Stromal cell of bone marrow (primary cell): Measurements from ENCODE around the gene SLC39A8.

Experiments used
- DNase-seq: peaks from one replicate; pipeline ENCODE4 v3.0.0-alpha.2; 2012; ENCODE audit warnings: low read depth

Gene SLC39A8

DNA sequence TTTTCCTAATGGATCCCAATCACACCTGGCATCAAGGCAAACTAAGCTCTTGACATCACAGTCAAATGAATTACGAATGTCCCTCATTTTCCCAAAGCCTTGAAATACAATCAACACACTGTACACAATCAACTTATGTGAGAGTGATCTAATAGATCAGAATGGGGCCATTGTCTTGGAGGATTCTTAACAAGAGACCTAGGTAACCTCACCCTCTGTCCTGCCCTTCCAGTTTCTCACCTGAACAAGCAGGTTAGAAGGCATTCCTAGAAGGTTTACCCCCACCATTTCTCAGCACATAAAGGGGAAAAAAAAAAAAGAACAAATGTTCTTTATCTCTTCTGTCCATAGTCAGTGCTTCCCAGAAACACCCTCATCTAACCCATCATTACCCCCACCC lies 6.3 kb downstream of the SLC39A8 start:
- DNase-seq: no peak

DNA sequence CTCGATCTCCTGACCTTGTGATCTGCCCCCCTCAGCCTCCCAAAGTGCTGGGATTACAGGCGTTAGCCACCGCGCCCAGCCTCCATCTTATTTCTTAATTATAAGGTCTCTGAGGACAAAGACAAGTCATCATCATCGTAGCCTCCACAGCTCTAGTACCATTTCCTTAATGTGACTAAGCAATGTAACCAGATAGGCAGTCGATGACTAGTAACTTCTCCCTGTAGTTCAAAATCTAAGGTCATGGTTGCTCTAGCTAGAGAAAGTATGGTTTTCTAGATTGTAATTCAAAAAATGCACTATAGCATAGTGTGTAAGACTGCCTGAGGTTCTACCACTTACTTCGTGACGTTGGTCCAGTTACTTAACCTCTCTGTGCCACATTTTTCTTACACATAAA lies 6.9 kb downstream of the SLC39A8 start:
- peak; percentile 6 for DNase-seq

DNA sequence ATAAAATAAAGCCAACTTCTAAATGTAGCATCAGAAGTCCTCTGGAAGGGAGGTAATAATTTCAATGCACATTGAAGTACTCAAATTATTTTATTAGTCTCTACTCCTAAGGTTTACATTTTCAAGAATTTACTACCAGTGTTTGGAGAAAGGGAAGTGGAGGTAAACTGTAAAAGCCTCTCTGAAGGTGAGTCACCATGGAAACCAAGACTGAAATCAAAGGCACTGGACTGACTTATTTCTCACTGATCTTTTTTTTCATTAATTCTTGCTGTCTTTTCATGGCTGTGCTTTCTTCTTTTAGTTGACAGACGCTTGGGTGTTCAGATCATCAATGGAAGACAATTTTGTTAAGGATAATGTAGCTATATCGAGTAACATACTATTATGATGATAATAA lies 9.7 kb downstream of the SLC39A8 start:
- DNase-seq: no peak

- DNase-seq: no peak
These were observed 10.7 kb downstream of the SLC39A8 start for GRCh38 chr4:102334624-102335023.

- DNase-seq: no peak
These were observed 11.5 kb downstream of the SLC39A8 start for GRCh38 chr4:102333787-102334186.

- DNase-seq: no peak
These were observed 17.2 kb downstream of the SLC39A8 start for GRCh38 chr4:102328045-102328444.

GRCh38 chr4:102326951-102327350 lies 18.3 kb downstream of the SLC39A8 start:
- no peak for DNase-seq

- peak; percentile 2 for DNase-seq
These were observed 20.6 kb downstream of the SLC39A8 start for GRCh38 chr4:102324730-102325129.

DNA sequence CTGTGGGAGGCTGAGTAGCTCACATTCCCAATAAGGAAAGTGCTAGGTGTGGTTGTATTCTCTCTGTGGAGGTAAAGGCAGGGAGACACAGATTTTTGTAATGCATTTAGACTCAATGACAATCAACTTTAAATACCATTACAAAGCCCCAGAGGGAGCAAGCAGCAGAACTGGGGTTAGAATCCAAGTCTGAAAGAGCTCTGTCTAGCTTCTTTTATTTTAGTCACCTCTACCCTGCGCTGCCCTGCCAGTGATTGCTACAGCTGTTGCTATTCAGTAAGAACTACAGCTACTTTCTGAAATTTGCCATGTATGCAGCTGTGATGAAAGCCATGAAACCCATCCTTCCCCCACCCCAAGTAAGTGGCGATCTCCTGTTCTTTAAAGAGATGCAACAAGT lies 22.5 kb downstream of the SLC39A8 start:
- DNase-seq: no peak

DNA sequence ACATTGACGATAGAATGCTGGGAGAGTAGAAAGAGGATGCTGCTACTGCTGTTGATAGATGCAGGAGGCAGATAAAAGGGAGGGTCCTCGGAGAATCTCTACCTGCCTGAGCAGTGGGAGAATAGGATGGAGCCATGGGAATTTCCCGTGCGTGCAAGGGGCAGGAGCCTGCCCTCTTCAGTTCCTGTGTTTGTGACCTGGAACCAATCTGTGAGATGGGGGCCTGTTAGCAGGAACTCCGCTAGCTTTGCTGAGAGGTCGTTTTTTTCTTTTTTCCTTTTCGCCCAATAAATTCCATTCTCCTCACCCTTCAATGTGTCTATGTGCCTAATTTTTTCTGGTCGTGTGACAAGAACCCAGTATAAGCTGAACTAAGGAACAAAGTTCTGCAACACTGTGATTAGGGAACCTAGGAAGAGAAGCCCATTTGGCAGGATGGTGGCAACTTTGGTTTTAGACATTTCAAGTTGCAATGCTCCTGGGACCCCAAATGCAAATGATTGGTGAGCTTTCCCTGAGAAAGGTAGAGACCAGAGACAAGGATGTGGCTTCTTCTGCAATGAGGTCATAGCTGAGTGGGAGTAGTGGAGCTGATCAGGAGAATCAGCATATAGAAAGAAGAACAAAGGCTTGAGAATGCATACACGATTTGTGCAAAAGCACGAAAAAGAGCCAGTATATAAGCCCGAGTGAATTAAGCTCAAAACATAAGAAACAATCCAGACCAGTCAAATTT lies 23.9 kb downstream of the SLC39A8 start:
- DNase-seq: no peak

DNA sequence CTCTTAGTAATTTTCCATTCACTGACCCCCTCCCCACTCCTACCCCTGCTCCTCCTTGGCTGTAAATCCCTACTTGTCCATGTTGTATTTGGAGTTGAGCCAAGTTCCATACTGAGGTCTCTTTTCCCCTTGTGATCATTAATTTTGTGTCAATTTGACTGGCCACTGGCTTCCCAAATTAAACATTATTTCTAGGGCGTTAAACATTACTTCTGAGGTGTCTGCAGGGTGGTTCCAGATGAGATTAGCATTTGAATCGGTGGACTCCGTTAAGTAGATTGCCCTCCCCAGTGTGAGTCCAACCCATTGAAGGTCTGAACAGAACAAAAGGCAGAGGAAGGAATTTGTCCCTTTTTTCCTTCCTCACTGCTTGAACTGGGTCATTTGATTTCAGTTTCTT lies 25.7 kb downstream of the SLC39A8 start:
- DNase-seq: no peak

DNA sequence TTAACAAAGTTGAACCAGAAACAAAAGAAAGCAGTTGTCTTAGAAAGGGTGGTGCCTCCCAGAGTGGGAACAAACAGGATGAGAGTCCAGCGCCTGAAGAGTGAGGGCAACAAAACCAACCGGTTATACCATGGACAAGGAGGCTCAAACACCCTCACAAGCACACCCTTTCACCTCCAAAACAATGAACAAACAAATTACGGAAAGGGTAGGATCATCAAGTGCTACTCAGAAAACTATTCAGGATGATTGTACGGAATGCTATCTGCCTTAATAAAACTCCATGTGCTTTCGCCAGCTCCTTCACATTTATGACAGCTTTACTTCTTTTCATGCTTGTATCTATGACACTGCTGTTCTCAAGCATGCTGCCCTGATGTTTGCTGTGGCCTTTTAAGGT lies 26.8 kb downstream of the SLC39A8 start:
- DNase-seq: no peak

DNA sequence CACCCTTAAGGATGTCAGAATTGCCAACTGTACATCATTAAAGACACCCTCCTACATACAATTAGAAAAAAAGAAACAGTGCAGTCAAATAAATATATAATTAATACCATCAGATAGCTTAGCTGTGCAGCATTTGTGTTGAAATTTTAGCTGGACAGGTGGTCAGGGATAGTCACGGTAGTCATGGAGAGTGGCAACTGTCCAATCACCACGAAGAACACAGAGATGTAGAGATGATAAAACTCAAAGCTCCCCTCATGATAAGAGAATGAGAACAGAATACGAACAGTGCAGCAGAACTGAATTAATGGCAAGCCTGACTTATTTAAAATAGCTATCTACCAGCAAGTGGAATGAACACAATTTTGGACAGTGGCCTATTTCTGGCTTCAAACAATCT lies 27.2 kb downstream of the SLC39A8 start:
- DNase-seq: no peak

- no peak for DNase-seq
These were observed 27.8 kb downstream of the SLC39A8 start for GRCh38 chr4:102317459-102317858.

DNA sequence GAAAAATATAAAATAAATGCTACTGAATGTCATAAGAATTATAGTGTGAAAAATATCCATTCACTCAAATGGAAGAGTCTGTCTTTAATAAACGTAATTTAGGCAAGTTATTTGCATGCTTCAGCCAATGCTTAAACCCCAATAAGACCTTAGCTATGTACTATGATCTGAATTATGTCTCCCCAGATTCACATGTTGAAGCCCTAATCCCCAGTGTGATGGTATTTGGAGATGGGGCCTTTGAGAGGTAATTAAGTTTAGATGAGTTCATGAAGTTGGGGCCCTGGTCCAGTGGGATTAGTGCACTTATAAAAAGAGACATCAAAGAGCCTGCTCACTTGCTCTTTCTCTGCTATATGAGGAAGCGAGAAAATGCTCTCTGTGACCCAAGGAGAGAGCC lies 28.7 kb downstream of the SLC39A8 start:
- no peak for DNase-seq

GRCh38 chr4:102315532-102315931 lies 29.8 kb downstream of the SLC39A8 start:
- DNase-seq: no peak

DNA sequence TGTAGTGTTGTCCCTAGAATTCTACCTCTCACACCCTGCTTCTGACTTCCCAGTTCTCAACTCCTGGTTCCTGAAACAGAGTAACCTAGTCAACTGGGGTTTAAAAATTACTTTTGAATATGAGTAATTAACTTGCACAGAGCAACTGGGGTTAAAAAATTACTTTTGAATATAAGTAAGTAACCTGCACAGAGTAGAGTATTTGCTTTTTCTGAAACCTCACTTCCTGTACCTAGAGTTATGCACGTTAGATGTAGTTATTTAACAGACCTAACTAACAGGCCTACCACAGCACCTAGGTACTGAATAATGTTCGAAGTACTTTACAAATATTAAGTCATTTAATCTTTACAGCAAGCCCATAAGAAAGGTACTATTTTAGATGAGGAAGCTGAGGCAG lies 32.9 kb downstream of the SLC39A8 start:
- no peak for DNase-seq

GRCh38 chr4:102311912-102312311 lies 33.4 kb downstream of the SLC39A8 start:
- no peak for DNase-seq

- no peak for DNase-seq
These were observed 33.9 kb downstream of the SLC39A8 start for GRCh38 chr4:102311407-102311806.

DNA sequence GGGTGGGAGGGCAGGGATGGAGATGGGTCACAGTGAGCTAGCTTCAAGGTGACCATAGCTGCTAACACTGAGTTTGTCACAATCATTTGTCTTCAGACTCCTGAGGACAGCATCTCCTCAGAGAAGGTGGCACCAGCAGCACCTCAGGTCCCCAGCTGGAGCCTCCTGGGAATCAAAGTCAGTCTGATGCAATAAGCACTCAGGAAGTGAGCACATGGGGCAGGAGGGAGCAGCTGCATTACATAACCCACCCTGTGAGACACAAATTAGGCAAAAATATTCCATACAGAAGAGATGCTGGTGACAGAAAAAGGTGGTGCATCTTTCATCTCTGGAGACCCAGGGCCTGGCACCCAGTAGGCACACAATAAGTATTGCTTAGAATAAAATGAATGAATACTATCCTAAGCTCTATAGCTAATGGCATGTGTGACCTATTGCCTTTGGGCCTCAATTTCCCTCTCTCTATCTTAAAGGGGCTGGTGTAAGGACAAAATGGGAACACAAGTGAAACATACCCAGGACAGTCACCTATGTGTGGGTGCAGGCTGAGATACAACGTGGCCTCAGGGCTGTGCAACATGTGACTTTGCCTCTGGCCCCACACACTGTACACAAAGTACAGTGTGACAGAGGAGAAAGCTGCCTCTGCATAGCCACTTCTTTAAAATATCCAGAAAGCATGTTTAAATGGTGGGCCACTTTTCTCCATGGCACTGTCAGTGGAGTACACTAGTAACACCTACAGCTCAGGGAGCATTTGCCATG lies 37.1 kb downstream of the SLC39A8 start:
- DNase-seq: no peak

DNA sequence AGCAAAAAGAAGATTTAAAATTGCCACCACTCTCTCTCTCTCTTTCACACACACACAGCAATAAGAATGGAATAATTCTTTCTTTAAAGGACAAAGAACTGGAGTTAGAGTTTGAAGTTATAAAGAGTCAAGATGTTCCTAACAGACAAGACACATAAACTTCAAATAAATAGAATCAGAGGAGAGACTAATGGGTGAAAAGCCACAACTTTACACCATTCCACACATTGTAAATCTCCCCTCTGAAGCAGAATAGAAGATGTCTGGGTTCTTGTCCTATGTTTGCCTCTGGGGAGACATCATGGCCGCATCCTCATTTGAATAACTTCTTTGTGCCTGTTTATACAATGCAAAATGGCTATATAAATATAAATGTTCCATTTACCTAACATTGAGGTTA lies 39.6 kb downstream of the SLC39A8 start:
- DNase-seq: no peak

DNA sequence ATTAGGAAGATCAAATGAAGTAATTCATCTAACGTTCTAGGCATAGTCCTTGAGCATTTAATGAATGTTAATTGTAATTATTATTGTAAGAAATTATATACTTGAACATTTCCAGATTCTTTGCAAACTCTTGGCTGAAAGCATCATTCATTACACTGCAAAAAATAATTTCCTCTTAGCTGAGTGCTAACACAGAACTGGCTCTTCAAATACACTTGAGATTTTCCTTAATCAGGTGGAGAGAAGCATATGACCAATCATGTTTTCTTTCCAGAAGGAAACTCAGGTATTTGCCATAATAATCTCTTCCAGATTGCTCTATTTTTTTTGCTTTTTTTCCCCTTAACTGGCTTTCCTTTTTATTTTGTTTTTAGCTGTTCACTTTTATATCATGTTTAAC lies 42.5 kb downstream of the SLC39A8 start:
- no peak for DNase-seq

DNA sequence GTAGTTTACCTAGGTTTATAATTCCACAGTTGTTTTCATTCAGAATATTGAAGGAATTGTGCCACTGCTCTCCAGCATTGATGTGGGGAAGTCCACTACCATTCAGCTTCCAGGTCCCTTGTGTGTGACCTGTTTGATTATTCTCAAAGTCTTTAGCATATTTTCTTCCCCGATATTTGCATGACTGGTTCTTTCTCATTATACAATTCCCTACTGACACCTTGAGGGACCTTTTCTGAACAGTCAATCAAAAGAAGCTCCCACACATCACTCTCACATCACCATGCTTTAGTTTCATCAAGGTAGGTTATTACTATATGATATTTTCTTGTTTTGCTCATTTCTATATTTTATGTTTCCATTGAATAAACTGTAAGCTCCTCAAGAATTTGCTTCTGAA lies 44.1 kb downstream of the SLC39A8 start:
- no peak for DNase-seq
